CD4-positive, CD25-positive, alpha-beta regulatory T cell (primary cell): ENCODE measurements around the gene FRMPD4. TPM values are rescaled to one million over a fixed set of nuclear protein-coding genes. Genes with fewer than 3 reads are reported as not detected.

ENCODE experiments used
- ATAC-seq, 2 donors: fragments of 150-1000 bp; cut with Tn5 transposase; one replicate each; pipeline ENCODE4 v1.10.0; 2021; ENCODE audit warnings: low read depth in 2 of 2, moderate number of reproducible peaks in 2 of 2, moderate library complexity in 1 of 2
- DNase-seq, 3 donors: peaks; one replicate each; pipeline versions ENCODE4 v3.0.0 to v3.0.0-alpha.2; 2012 to 2022; ENCODE audit warnings: mixed read lengths in 1 of 3
- H3K27ac ChIP-seq: one replicate; pipeline ENCODE4 v1.7.0; 2013; ENCODE audit warnings: mild to moderate bottlenecking, low read length; ENCODE audit not compliant: insufficient read depth, poor library complexity, severe bottlenecking
- H3K27me3 ChIP-seq: one replicate; pipeline ENCODE4 v1.7.0; 2013; ENCODE audit warnings: low read length; ENCODE audit not compliant: control insufficient read depth, insufficient read depth
- H3K36me3 ChIP-seq: one replicate; pipeline ENCODE4 v1.7.0; 2013; ENCODE audit warnings: mild to moderate bottlenecking, low read length, moderate library complexity; ENCODE audit not compliant: control insufficient read depth, insufficient read depth
- H3K4me1 ChIP-seq: 2 replicates; pipeline ENCODE4 v1.7.0; 2013; ENCODE audit warnings: mild to moderate bottlenecking, low read length; ENCODE audit not compliant: insufficient read depth, control insufficient read depth, poor library complexity, severe bottlenecking
- H3K4me3 ChIP-seq: one replicate; pipeline ENCODE4 v1.7.0; 2013; ENCODE audit warnings: low read depth, mild to moderate bottlenecking, low read length, moderate library complexity
- H3K9me3 ChIP-seq, 2 experiments: 1 replicate in 1 of 2; 2 replicates in 1 of 2; pipeline ENCODE4 v1.7.0; 2013; ENCODE audit warnings: low read length in 2 of 2, mild to moderate bottlenecking in 1 of 2, moderate library complexity in 1 of 2; ENCODE audit not compliant: control insufficient read depth in 2 of 2
- H3K27ac Mint-ChIP-seq, 3 donors: one replicate each; pipeline ENCODE4 v1.8.0; 2020 to 2022; ENCODE audit warnings: mild to moderate bottlenecking in 3 of 3, mixed read lengths in 3 of 3, moderate library complexity in 2 of 3
- H3K27me3 Mint-ChIP-seq: one replicate; pipeline ENCODE4 v1.8.0; 2022; ENCODE audit warnings: mild to moderate bottlenecking, mixed read lengths
- H3K36me3 Mint-ChIP-seq: one replicate; pipeline ENCODE4 v1.8.0; 2020; ENCODE audit warnings: mixed read lengths
- H3K4me1 Mint-ChIP-seq, 4 donors: one replicate each; pipeline ENCODE4 v1.8.0; 2020 to 2022; ENCODE audit warnings: mixed read lengths in 4 of 4, mild to moderate bottlenecking in 1 of 4
- H3K4me3 Mint-ChIP-seq, 4 donors: one replicate each; pipeline ENCODE4 v1.8.0; 2020 to 2022; ENCODE audit warnings: mild to moderate bottlenecking in 4 of 4, mixed read lengths in 4 of 4, moderate library complexity in 3 of 4
- H3K9me3 Mint-ChIP-seq, 7 donors: one replicate each; pipeline ENCODE4 v1.8.0; 2020 to 2022; ENCODE audit warnings: mixed read lengths in 7 of 7, mild to moderate bottlenecking in 3 of 7, moderate library complexity in 2 of 7
- polyA plus RNA-seq, 4 donors: library from polyadenylated mRNA; unstranded; fragments of 300-500 nt; fragmentation: Illumina TruSeq; gene quantifications; one replicate each; pipeline ENCODE4 v1.2.3, GENCODE V29; 2021
- total RNA-seq: library from RNA; stranded (reverse); gene quantifications from one replicate; pipeline ENCODE4 v1.2.3, GENCODE V29; 2022

Gene FRMPD4
- total and polyA plus RNA-seq, 5 donors from 2014 or later: not detected

DNA sequence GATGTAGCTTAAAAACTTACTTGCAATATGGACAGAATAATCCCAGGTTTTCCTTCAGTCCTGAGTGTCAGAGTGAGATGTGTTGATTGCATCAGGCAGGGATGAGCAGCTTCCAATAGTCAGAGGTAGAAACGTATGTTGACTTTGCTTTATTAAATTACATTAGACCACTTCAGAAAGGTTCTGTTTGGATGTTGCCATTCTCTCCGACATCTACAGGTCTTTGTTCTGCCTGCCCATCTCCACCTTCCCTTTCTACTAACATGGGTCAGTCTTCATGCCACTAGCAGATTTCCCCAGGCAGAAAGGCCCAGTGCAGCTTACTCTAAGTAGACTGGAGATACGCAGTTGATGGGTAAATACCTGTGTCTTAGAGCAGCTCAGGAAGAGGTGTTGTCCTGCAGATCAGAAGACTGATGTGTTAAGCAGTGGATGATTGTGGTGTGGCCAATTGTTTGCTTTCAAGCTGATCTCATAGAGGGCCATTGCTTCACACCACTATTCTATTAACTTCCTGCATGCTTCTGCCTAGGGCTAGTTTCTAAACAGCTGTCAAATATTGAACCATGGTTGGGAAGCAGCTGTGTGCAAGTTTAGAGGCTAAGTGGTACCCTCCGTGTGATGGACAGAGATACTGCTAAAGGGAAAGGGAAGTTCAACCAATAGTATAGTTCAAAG is 1.8 kb downstream of the FRMPD4 start:
- no peak overlapping the region for H3K4me3 Mint-ChIP-seq
- H3K4me1 ChIP-seq: no peaks in the 10 kb centered on the region
- no peaks in the 10 kb centered on the region for H3K9me3 ChIP-seq
- no peaks in the 10 kb centered on the region for H3K27me3 ChIP-seq
- H3K4me1 Mint-ChIP-seq: peaks cover 0 to 2% (median 0%) of the 10 kb centered on the region in 4 donors
- no peak overlapping the region for H3K27ac ChIP-seq
- peak overlapping the region in 1 of 3 donors; percentile 12 for H3K27ac Mint-ChIP-seq
- no peaks in the 10 kb centered on the region for H3K36me3 ChIP-seq
- ATAC-seq: no peak
- H3K9me3 Mint-ChIP-seq: peaks cover 0 to 1% (median 0%) of the 10 kb centered on the region in 7 donors
- no peaks in the 10 kb centered on the region for H3K36me3 Mint-ChIP-seq
- no peak for DNase-seq
- H3K27me3 Mint-ChIP-seq: peaks cover 15% of the 10 kb centered on the region
- no peak overlapping the region for H3K4me3 ChIP-seq

GRCh38 chrX:12141511-12141910 is 3.2 kb downstream of the FRMPD4 start:
- no peak for DNase-seq
- no peaks in the 10 kb centered on the region for H3K36me3 Mint-ChIP-seq

GRCh38 chrX:12142661-12143060 is 4.4 kb downstream of the FRMPD4 start:
- Histone ChIP-seq H3K4me3 (no peak overlapping the region), H3K27ac (no peak overlapping the region), H3K4me1 (no peaks in the 10 kb centered on the region), H3K36me3 (no peaks in the 10 kb centered on the region), H3K27me3 (no peaks in the 10 kb centered on the region), H3K9me3 (no peaks in the 10 kb centered on the region)
- Mint-ChIP-seq H3K27me3 (no peaks in the 10 kb centered on the region), H3K4me3 (no peak overlapping the region), H3K4me1 (peaks cover 0 to 2% (median 0%) of the 10 kb centered on the region in 4 donors), H3K27ac (no peak overlapping the region), H3K36me3 (no peaks in the 10 kb centered on the region), H3K9me3 (no peaks in the 10 kb centered on the region)
- DNase-seq (no peak), ATAC-seq (no peak)

More at GRCh38 chrX:12141511-12141910, 3.2 kb downstream of the FRMPD4 start:
- ATAC-seq: no peak
- Histone ChIP-seq H3K27ac (no peak overlapping the region), H3K4me1 (no peaks in the 10 kb centered on the region), H3K9me3 (no peaks in the 10 kb centered on the region), H3K27me3 (no peaks in the 10 kb centered on the region), H3K4me3 (no peak overlapping the region), H3K36me3 (no peaks in the 10 kb centered on the region)
- no peak overlapping the region for H3K4me3 Mint-ChIP-seq
- H3K27ac Mint-ChIP-seq: no peak overlapping the region
- no peaks in the 10 kb centered on the region for H3K9me3 Mint-ChIP-seq
- H3K4me1 Mint-ChIP-seq: peaks cover 0 to 2% (median 0%) of the 10 kb centered on the region in 4 donors
- peaks cover 8% of the 10 kb centered on the region for H3K27me3 Mint-ChIP-seq

DNA sequence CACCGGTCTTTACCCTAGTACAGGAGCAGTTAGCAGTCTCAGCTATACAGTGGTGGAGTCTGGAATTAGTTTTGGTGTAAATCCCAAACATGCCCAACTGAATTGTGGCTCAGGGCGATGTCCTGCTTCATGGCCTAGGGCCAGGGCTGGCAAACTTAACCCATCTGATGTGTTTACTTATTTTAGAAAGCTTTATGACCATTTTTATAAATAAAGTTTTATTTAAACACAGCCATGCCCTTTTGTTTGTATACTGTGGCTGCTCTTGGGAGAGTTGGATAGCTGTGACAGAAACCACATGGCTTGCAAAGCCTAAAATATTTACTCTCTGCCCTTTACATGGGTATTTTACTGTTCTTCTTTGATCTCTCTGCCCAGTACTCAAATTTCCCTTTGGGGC is 7.1 kb downstream of the FRMPD4 start:
- no peaks in the 10 kb centered on the region for H3K27me3 ChIP-seq
- ATAC-seq: no peak
- DNase-seq: no peak
- no peaks in the 10 kb centered on the region for H3K36me3 ChIP-seq
- Mint-ChIP-seq H3K27me3 (no peaks in the 10 kb centered on the region), H3K36me3 (no peaks in the 10 kb centered on the region), H3K4me1 (no peaks in the 10 kb centered on the region), H3K27ac (no peak overlapping the region), H3K4me3 (no peak overlapping the region), H3K9me3 (peaks cover 0 to 2% (median 0%) of the 10 kb centered on the region in 7 donors)
- H3K27ac ChIP-seq: no peak overlapping the region
- no peaks in the 10 kb centered on the region for H3K9me3 ChIP-seq
- no peaks in the 10 kb centered on the region for H3K4me1 ChIP-seq
- no peak overlapping the region for H3K4me3 ChIP-seq

DNA sequence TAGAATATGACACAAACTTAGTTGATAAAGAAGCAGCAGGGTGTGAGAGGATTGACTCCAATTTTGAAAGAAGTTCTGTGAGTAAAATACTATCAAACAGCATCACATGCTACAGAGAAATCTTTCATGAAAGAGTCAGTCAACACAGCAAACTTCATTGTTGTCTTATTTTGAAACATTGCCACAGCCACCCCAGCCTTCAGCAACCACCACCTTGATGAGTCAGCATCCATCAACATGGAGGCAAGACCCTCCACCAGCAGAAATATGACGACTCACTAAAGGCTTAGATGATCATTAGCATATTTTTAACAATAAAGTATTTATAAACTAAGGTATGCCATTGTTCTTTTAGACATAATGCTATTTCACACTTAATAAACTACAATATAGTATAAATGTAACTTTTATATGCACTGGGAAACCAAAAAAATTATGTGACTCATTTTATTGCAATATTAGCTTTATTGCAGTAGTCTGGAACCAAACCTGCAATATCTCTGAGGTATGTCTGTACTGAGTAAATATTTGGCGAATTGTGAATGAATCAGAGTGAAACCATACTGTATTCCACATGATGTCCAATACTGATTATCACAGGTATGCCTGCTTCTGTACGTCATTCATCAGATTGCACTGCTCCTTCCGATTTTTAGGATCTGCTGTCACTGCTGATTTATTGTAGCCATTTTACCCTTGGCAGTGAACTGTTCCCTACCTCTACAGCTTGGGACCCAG is 11.6 kb downstream of the FRMPD4 start:
- no peak overlapping the region for H3K27ac Mint-ChIP-seq
- H3K4me3 ChIP-seq: no peak overlapping the region

DNA sequence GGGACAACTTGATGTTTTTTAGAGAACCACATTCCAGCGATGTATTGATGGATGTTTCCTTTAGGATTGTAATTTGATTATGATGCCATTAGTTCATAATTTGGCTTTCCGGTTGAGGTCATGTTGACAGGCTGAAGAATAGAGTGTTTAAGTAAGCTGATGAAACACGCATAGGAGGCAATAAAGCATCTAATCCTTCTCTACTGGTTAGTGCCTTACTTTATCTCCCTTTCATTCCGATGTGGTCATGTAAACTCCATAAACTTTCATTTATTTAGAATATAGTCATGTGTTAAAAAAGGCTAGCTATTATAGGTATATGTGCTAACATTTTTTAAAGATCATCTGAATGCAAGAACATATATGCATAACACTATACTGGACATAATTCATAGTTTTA is 15.0 kb downstream of the FRMPD4 start:
- H3K27ac ChIP-seq: no peak overlapping the region
- H3K4me3 ChIP-seq: no peak overlapping the region
- Mint-ChIP-seq H3K27me3 (no peaks in the 10 kb centered on the region), H3K36me3 (no peaks in the 10 kb centered on the region), H3K27ac (no peak overlapping the region), H3K9me3 (peaks cover 0 to 2% (median 0%) of the 10 kb centered on the region in 7 donors), H3K4me1 (no peaks in the 10 kb centered on the region), H3K4me3 (no peak overlapping the region)
- DNase-seq (no peak), ATAC-seq (no peak)
- H3K4me1 ChIP-seq: no peaks in the 10 kb centered on the region
- H3K36me3 ChIP-seq: no peaks in the 10 kb centered on the region
- H3K27me3 ChIP-seq: no peaks in the 10 kb centered on the region
- H3K9me3 ChIP-seq: no peaks in the 10 kb centered on the region

More for the DNA sequence above, 11.6 kb downstream of the FRMPD4 start:
- H3K36me3 ChIP-seq: no peaks in the 10 kb centered on the region
- H3K9me3 ChIP-seq: no peaks in the 10 kb centered on the region
- no peaks in the 10 kb centered on the region for H3K27me3 ChIP-seq
- no peaks in the 10 kb centered on the region for H3K4me1 ChIP-seq
- no peaks in the 10 kb centered on the region for H3K4me1 Mint-ChIP-seq
- ATAC-seq (no peak), DNase-seq (no peak)
- H3K27ac ChIP-seq: no peak overlapping the region
- H3K27me3 Mint-ChIP-seq: no peaks in the 10 kb centered on the region
- peaks cover 0 to 2% (median 0%) of the 10 kb centered on the region in 7 donors for H3K9me3 Mint-ChIP-seq
- H3K36me3 Mint-ChIP-seq: no peaks in the 10 kb centered on the region
- H3K4me3 Mint-ChIP-seq: no peak overlapping the region

DNA sequence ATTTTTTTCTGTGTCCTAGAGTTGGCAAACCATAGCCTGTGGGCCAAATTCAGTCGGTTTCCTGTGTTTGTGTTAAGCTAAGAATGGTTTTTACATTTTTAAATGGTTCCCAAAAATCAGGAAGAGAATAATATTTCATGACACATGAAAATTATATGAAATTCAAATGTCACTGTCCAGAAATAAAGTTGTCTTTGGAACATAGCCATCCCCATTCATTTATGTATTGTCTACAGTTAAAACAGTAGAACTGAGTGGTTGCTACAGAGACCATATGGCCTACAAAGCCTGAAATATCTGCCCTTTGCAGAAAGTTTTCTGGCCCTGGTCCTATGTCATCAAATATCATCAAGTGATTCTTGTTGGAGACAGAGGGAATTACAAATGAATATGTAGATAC is 15.5 kb downstream of the FRMPD4 start:
- Mint-ChIP-seq H3K4me1 (no peaks in the 10 kb centered on the region), H3K27me3 (no peaks in the 10 kb centered on the region), H3K4me3 (no peak overlapping the region), H3K9me3 (peaks cover 0 to 2% (median 0%) of the 10 kb centered on the region in 7 donors), H3K27ac (no peak overlapping the region), H3K36me3 (no peaks in the 10 kb centered on the region)
- Histone ChIP-seq H3K4me3 (no peak overlapping the region), H3K27me3 (no peaks in the 10 kb centered on the region), H3K9me3 (no peaks in the 10 kb centered on the region), H3K36me3 (no peaks in the 10 kb centered on the region), H3K4me1 (no peaks in the 10 kb centered on the region), H3K27ac (no peak overlapping the region)
- DNase-seq (no peak), ATAC-seq (no peak)
